IMR-90 (cell line): Measurements from ENCODE around the gene ZNF600.

Experiments used
- CTCF ChIP-seq: conservative IDR thresholded peaks from 2 replicates; pipeline ENCODE4 v1.5.1; 2012; ENCODE audit warnings: mild to moderate bottlenecking, low read depth, low read length, improper control_type of control experiment
- FOS ChIP-seq: fragments of 150-350 bp; IDR thresholded peaks from 2 replicates; pipeline ENCODE4 v1.6.1; 2016; ENCODE audit warnings: low read depth, low read length
- POLR2A ChIP-seq: IDR thresholded peaks from 2 replicates; pipeline ENCODE4 v1.6.1; 2012; ENCODE audit warnings: mild to moderate bottlenecking, low read depth, low read length
- RCOR1 ChIP-seq: IDR thresholded peaks from 2 replicates; pipeline ENCODE4 v1.6.1; 2012; ENCODE audit warnings: mild to moderate bottlenecking, low read length, improper control_type of control experiment; ENCODE audit not compliant: insufficient replicate concordance
- SMC3 ChIP-seq: fragments of 150-350 bp; IDR thresholded peaks from 2 replicates; pipeline ENCODE4 v1.6.1; 2016; ENCODE audit warnings: low read depth, mild to moderate bottlenecking, antibody characterized with exemption, low read length, moderate library complexity

DNA sequence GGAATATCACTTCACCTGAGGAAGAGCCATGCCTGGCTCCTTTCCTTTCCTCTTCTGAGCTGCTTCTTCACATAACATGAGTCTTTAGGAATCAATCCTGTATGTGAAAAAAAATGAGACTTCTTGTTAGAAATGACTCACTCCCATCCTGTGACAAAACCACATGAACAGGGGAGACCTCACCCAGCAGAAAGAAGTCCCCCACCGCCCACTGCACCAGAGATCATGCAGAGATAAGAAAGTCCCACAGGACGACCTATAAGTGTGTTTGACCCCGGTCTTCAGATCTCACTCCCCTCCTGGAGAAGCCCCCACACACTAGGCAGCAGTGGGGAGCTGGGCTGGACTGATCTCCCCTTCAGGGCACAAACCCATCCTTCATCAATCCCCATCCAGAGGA, 7.8 kb downstream of the ZNF600 start:
- TF ChIP-seq POLR2A (no peak), CTCF (no peak), FOS (no peak), SMC3 (no peak), RCOR1 (no peak)
